WTC11 (cell line): ENCODE data around the gene RANBP9. TPM values are rescaled to one million over a fixed set of nuclear protein-coding genes. Genes with fewer than 3 reads are reported as not detected.

ENCODE experiments used
- ATAC-seq: fragments of 200-7000 bp; cut with Tn5 transposase; 2 replicates; pipeline ENCODE4 v1.10.0; 2021; ENCODE audit warnings: mild to moderate bottlenecking, moderate library complexity
- CTCF ChIA-PET: fragments of 300-600 bp; sonication (Branson Sonifier 250); formaldehyde crosslinking; loops from one replicate; lab custom pipeline; 2021; ENCODE audit warnings: antibody characterized with exemption; lab: Charles Lee
- POLR2A ChIA-PET: fragments of 350-600 bp; sonication (Branson Sonifier 250); formaldehyde crosslinking; loops from one replicate; lab custom pipeline; 2021; ENCODE audit warnings: antibody characterized with exemption; lab: Charles Lee
- DNase-seq: peaks from one replicate; pipeline ENCODE4 v3.0.0; 2021; ENCODE audit warnings: low spot score
- H3K27ac Mint-ChIP-seq: 2 replicates; pipeline ENCODE4 v1.8.0; 2021; ENCODE audit warnings: mixed read lengths
- H3K27me3 Mint-ChIP-seq: 2 replicates; pipeline ENCODE4 v1.8.0; 2021; ENCODE audit warnings: low read depth, mild to moderate bottlenecking, moderate library complexity, mixed read lengths
- H3K36me3 Mint-ChIP-seq: 2 replicates; pipeline ENCODE4 v1.8.0; 2021; ENCODE audit warnings: mixed read lengths
- H3K4me1 Mint-ChIP-seq: 2 replicates; pipeline ENCODE4 v1.8.0; 2022; ENCODE audit warnings: mixed read lengths
- H3K4me3 Mint-ChIP-seq: 2 replicates; pipeline ENCODE4 v1.8.0; 2021; ENCODE audit warnings: mild to moderate bottlenecking, moderate library complexity, mixed read lengths
- H3K9me3 Mint-ChIP-seq: 2 replicates; pipeline ENCODE4 v1.8.0; 2021; ENCODE audit warnings: mixed read lengths
- CREM ChIP-seq: sonication (generic); formaldehyde crosslinking; IDR thresholded peaks from 2 replicates; pipeline ENCODE4 v1.8.1; 2022; ENCODE audit warnings: mild to moderate bottlenecking, missing genetic modification reagents, moderate library complexity
- CTCF ChIP-seq: fragments of 200-600 bp; IDR thresholded peaks from 2 replicates; pipeline ENCODE4 v1.8.0; 2022; ENCODE audit warnings: antibody characterized with exemption
- E2F1 ChIP-seq: sonication (generic); formaldehyde crosslinking; IDR thresholded peaks from 2 replicates; pipeline ENCODE4 v1.8.0; 2022; ENCODE audit warnings: mild to moderate bottlenecking, missing genetic modification reagents
- E2F5 ChIP-seq: sonication (generic); formaldehyde crosslinking; IDR thresholded peaks from 2 replicates; pipeline ENCODE4 v1.8.1; 2022; ENCODE audit warnings: mild to moderate bottlenecking, moderate library complexity, missing genetic modification reagents
- ESRRA ChIP-seq: sonication (generic); formaldehyde crosslinking; IDR thresholded peaks from 2 replicates; pipeline ENCODE4 v1.8.1; 2022; ENCODE audit warnings: mild to moderate bottlenecking, missing genetic modification reagents, borderline replicate concordance
- ETV6 ChIP-seq: sonication (generic); formaldehyde crosslinking; IDR thresholded peaks from 2 replicates; pipeline ENCODE4 v1.8.1; 2022; ENCODE audit warnings: mild to moderate bottlenecking, missing genetic modification reagents
- IRF1 ChIP-seq: sonication (generic); formaldehyde crosslinking; IDR thresholded peaks from 2 replicates; pipeline ENCODE4 v1.8.0; 2023; ENCODE audit warnings: missing genetic modification reagents
- JAZF1 ChIP-seq: fragments of 250-450 bp; sonication (Bioruptor Pico); IDR thresholded peaks from 2 replicates; pipeline ENCODE4 v1.9.0; 2021; ENCODE audit warnings: moderate library complexity, mild to moderate bottlenecking, inconsistent platforms
- JUN ChIP-seq: sonication (generic); formaldehyde crosslinking; IDR thresholded peaks from 2 replicates; pipeline ENCODE4 v1.8.0; 2023; ENCODE audit warnings: mild to moderate bottlenecking, missing genetic modification reagents
- MAX ChIP-seq: sonication (generic); formaldehyde crosslinking; IDR thresholded peaks from 2 replicates; pipeline ENCODE4 v1.8.0; 2022; ENCODE audit warnings: mild to moderate bottlenecking, missing genetic modification reagents
- MYBL2 ChIP-seq: sonication (generic); formaldehyde crosslinking; IDR thresholded peaks from 2 replicates; pipeline ENCODE4 v1.8.1; 2023; ENCODE audit warnings: mild to moderate bottlenecking, moderate library complexity, missing genetic modification reagents
- NFYB ChIP-seq: sonication (generic); formaldehyde crosslinking; conservative IDR thresholded peaks from 2 replicates; pipeline ENCODE4 v1.8.0; 2022; ENCODE audit warnings: low read depth, missing genetic modification reagents
- PRDM15 ChIP-seq: sonication (generic); formaldehyde crosslinking; IDR thresholded peaks from 2 replicates; pipeline ENCODE4 v1.8.0; 2022; ENCODE audit warnings: missing genetic modification reagents
- PREB ChIP-seq: sonication (generic); formaldehyde crosslinking; IDR thresholded peaks from 2 replicates; pipeline ENCODE4 v1.8.1; 2022; ENCODE audit warnings: mild to moderate bottlenecking, missing genetic modification reagents, moderate library complexity, borderline replicate concordance
- ZNF396 ChIP-seq: fragments of 250-450 bp; sonication (Bioruptor Pico); IDR thresholded peaks from 2 replicates; pipeline ENCODE4 v1.8.0; 2021; ENCODE audit warnings: mild to moderate bottlenecking, moderate library complexity, borderline replicate concordance
- ZNF416 ChIP-seq: fragments of 250-450 bp; sonication (Bioruptor Pico); IDR thresholded peaks from 2 replicates; pipeline ENCODE4 v1.9.0; 2021; ENCODE audit warnings: mild to moderate bottlenecking, inconsistent platforms
- ZNF532 ChIP-seq: fragments of 250-450 bp; sonication (Bioruptor Pico); IDR thresholded peaks from 2 replicates; pipeline ENCODE4 v1.9.0; 2021; ENCODE audit warnings: mild to moderate bottlenecking, borderline replicate concordance
- total RNA-seq: library from RNA; stranded (reverse); gene quantifications from 3 replicates; pipeline ENCODE4 v1.2.3, GENCODE V29; 2021

RANBP9 gene
- total RNA-seq, 1 experiment from 2014 or later: 33.4 TPM

GRCh38 chr6:13688692-13689196 lies 22.9 kb downstream of the RANBP9 start (continued):
- TF ChIP-seq IRF1 (CRISPR knock-in tag): no peak
- TF ChIP-seq PREB (CRISPR knock-in tag): no peak
- no peak for TF ChIP-seq ETV6 (CRISPR knock-in tag)
- TF ChIP-seq E2F5 (CRISPR knock-in tag): no peak
- TF ChIP-seq MAX (CRISPR knock-in tag): no peak
- TF ChIP-seq ESRRA: no peak

- Mint-ChIP-seq H3K27ac (no peak overlapping the region; the same call in 1 of the 2 replicates), H3K27me3 (no peaks in the 10 kb centered on the region), H3K36me3 (no peaks in the 10 kb centered on the region), H3K4me3 (no peak overlapping the region), H3K4me1 (peaks cover 3% of the 10 kb centered on the region; the same call in 1 of the 2 replicates), H3K9me3 (no peaks in the 10 kb centered on the region)
- DNase-seq: no peak
- ChIA-PET CTCF (no interaction called here), POLR2A (no interaction called here)
- no peak for ATAC-seq
- no peak for TF ChIP-seq CREM (CRISPR knock-in tag)
- TF ChIP-seq MYBL2 (CRISPR knock-in tag): no peak
- TF ChIP-seq PRDM15: no peak
- TF ChIP-seq ZNF532 (CRISPR knock-in tag): no peak
- no peak for TF ChIP-seq ZNF416
- no peak for TF ChIP-seq JUN (CRISPR knock-in tag)
- no peak for TF ChIP-seq CTCF
- TF ChIP-seq JAZF1 (CRISPR knock-in tag): no peak
- no peak for TF ChIP-seq E2F1 (CRISPR knock-in tag)
- TF ChIP-seq ZNF396: no peak
- TF ChIP-seq NFYB: no peak
Observed at GRCh38 chr6:13687917-13688351, 23.7 kb downstream of the RANBP9 start.
